Thoracic aorta (tissue), 2 donors: ENCODE results near the gene NR5A1. TPM values are rescaled to one million over a fixed set of nuclear protein-coding genes. Genes with fewer than 3 reads are reported as not detected.

Source experiments
- ATAC-seq: fragments of 150-250 bp; one replicate; pipeline ENCODE4 v1.8.0; 2017; ENCODE audit warnings: low read depth; ENCODE audit not compliant: insufficient number of reproducible peaks, low FRiP score
- DNase-seq: peaks from one replicate; pipeline ENCODE4 v3.0.0-alpha.2; 2020; ENCODE audit warnings: low spot score
- H3K27ac ChIP-seq, 2 donors: fragments of 200-600 bp; sonication (generic); 1 replicate in 1 of 2; 2 replicates in 1 of 2; pipeline ENCODE4 v1.5.1; 2016; ENCODE audit warnings: mild to moderate bottlenecking in 2 of 2, moderate library complexity in 2 of 2
- H3K27me3 ChIP-seq: fragments of 200-600 bp; sonication (generic); replicated peaks from 2 replicates; pipeline ENCODE4 v1.6.0; 2016; ENCODE audit warnings: mild to moderate bottlenecking; ENCODE audit not compliant: insufficient read depth
- H3K36me3 ChIP-seq: fragments of 200-600 bp; sonication (generic); one replicate; pipeline ENCODE4 v1.5.1; 2016
- H3K4me1 ChIP-seq, 2 donors: fragments of 200-600 bp; sonication (generic); 1 replicate in 1 of 2; 2 replicates in 1 of 2; pipeline versions ENCODE4 v1.5.1 to v1.6.0; 2016; ENCODE audit warnings: low read depth in 2 of 2, mild to moderate bottlenecking in 1 of 2; ENCODE audit not compliant: control insufficient read depth in 1 of 2
- H3K4me3 ChIP-seq: fragments of 200-600 bp; sonication (generic); 2 replicates; pipeline ENCODE4 v1.5.1; 2016; ENCODE audit warnings: mild to moderate bottlenecking
- H3K9me3 ChIP-seq: fragments of 200-600 bp; sonication (generic); 2 replicates; pipeline ENCODE4 v1.5.1; 2016
- CTCF ChIP-seq: fragments of 200-600 bp; sonication (generic); IDR thresholded peaks from one replicate; pipeline ENCODE4 v1.5.1; 2019; ENCODE audit warnings: antibody characterized with exemption
- total RNA-seq, 2 donors: library from RNA; depleted of rRNA; stranded (reverse); fragments of >200 nt; gene quantifications; one replicate each; pipeline versions ENCODE4 v1.1.0 to v1.2.3, GENCODE V29; 2016

NR5A1 gene
- total RNA-seq, 2 donors from 2014 or later, result not detected

- Histone ChIP-seq H3K9me3 (no peaks in the 10 kb centered on the region), H3K4me1 (no peaks in the 10 kb centered on the region), H3K36me3 (no peaks in the 10 kb centered on the region), H3K27me3 (no peaks in the 10 kb centered on the region), H3K27ac (no peak overlapping the region), H3K4me3 (no peak overlapping the region)
- DNase-seq (no peak), ATAC-seq (no peak)
- no peak for TF ChIP-seq CTCF
Observed at GRCh38 chr9:124482431-124483031, 24.7 kb downstream of the NR5A1 start.

DNA sequence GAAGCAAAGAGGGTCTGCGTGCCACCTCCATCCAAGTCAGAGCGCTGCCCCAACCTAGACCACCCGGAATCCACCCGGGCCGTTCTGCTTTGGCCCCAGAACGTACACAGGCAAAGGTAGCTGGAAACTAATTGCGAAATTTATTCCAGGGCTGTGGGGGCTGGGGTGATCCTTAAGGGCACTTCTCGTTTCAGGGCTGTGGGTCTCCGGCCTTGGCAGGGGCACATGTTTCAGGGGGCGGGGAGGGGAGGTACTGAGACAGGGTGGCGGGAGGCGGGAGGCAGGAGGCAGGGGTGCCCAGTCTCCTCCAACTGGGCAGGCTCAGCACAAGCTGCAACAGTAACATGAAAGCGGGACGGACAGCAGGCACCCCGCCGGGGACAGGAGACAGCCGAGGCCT is 26.1 kb downstream of the NR5A1 start:
- Histone ChIP-seq H3K4me3 (no peak overlapping the region), H3K9me3 (no peaks in the 10 kb centered on the region), H3K27ac (no peak overlapping the region), H3K4me1 (no peaks in the 10 kb centered on the region), H3K36me3 (no peaks in the 10 kb centered on the region), H3K27me3 (no peaks in the 10 kb centered on the region)
- no peak for DNase-seq
- no peak for ATAC-seq
- no peak for TF ChIP-seq CTCF

- Histone ChIP-seq H3K27me3 (no peaks in the 10 kb centered on the region), H3K9me3 (no peaks in the 10 kb centered on the region), H3K4me3 (no peak overlapping the region), H3K36me3 (no peaks in the 10 kb centered on the region), H3K4me1 (no peaks in the 10 kb centered on the region), H3K27ac (no peak overlapping the region)
- ATAC-seq (no peak), DNase-seq (no peak)
- TF ChIP-seq CTCF, result no peak
Observed at GRCh38 chr9:124480621-124480981, 26.6 kb downstream of the NR5A1 start.

- no peaks in the 10 kb centered on the region for H3K4me1 ChIP-seq
- DNase-seq (no peak), ATAC-seq (no peak)
- no peak overlapping the region for H3K27ac ChIP-seq
- H3K4me3 ChIP-seq, result no peak overlapping the region
- H3K36me3 ChIP-seq, result no peaks in the 10 kb centered on the region
- no peaks in the 10 kb centered on the region for H3K27me3 ChIP-seq
- no peak for TF ChIP-seq CTCF
- no peaks in the 10 kb centered on the region for H3K9me3 ChIP-seq
Observed at GRCh38 chr9:124479947-124480620, 27.1 kb downstream of the NR5A1 start.

DNA sequence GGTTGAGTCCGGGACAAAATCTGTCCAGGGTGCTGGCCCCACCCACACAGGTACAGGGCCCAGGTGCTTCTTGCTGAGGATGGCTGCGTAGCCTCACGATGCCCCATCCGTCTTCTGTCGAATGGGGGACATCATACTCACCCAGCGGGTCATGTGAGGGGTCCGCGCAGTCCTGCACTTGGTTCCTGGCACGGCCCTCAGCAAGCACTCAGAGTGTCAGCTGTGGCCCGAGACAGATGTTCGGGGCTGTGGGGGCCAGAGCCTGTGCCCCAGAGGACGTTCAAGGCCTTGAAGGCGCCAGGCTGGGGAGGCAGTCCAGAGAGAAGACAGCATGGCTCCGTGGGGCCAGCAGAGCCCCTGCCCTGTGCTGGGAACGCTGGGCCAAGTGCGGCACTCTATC is 27.8 kb downstream of the NR5A1 start:
- ATAC-seq (no peak), DNase-seq (no peak)
- Histone ChIP-seq H3K4me3 (no peak overlapping the region), H3K4me1 (no peaks in the 10 kb centered on the region), H3K9me3 (no peaks in the 10 kb centered on the region), H3K27me3 (no peaks in the 10 kb centered on the region), H3K27ac (no peak overlapping the region), H3K36me3 (no peaks in the 10 kb centered on the region)
- no peak for TF ChIP-seq CTCF
